ENCODE measurements around the gene RALGAPA2.

RALGAPA2 gene

GRCh38 chr20:20627471-20627870, 85.0 kb downstream of the RALGAPA2 start:
- TF ChIP-seq CTCF (IDR thresholded peaks at IDR 0.05): no peak

- TF ChIP-seq CTCF (IDR thresholded peaks at IDR 0.05): no peak
Observed at GRCh38 chr20:20624914-20625313, 87.5 kb downstream of the RALGAPA2 start.

GRCh38 chr20:20621195-20621594, 91.2 kb downstream of the RALGAPA2 start:
- TF ChIP-seq CTCF (IDR thresholded peaks at IDR 0.05): no peak

GRCh38 chr20:20614391-20614790, 98.1 kb downstream of the RALGAPA2 start:
- TF ChIP-seq CTCF (IDR thresholded peaks at IDR 0.05): no peak

- no peak for TF ChIP-seq CTCF (IDR thresholded peaks at IDR 0.05)
Observed at GRCh38 chr20:20612251-20612650, 100.2 kb downstream of the RALGAPA2 start.

- TF ChIP-seq CTCF (IDR thresholded peaks at IDR 0.05): no peak
Observed at GRCh38 chr20:20611167-20611566, 101.3 kb downstream of the RALGAPA2 start.

GRCh38 chr20:20609522-20609921, 102.9 kb downstream of the RALGAPA2 start:
- no peak for TF ChIP-seq CTCF (IDR thresholded peaks at IDR 0.05)

GRCh38 chr20:20608641-20609040, 103.8 kb downstream of the RALGAPA2 start:
- TF ChIP-seq CTCF (IDR thresholded peaks at IDR 0.05): no peak

Data from LNCAP (cell line).